GM21576 (cell line): ENCODE measurements around the gene CEBPA.
A peak's percentile ranks its signal among the peaks of the same experiment; 100 is the strongest.

ENCODE experiments used
- ATAC-seq: cut with Tn5 transposase; IDR thresholded peaks from one replicate; pipeline ENCODE4 v1.9.1; 2021; ENCODE audit warnings: mild to moderate bottlenecking, moderate library complexity; ENCODE audit not compliant: unreplicated experiment

Gene CEBPA

GRCh38 chr19:33289261-33289660 is 13.1 kb downstream of the CEBPA start:
- ATAC-seq, result no peak

- no peak for ATAC-seq
These were observed 13.7 kb downstream of the CEBPA start for GRCh38 chr19:33288666-33289065.

- no peak for ATAC-seq
These were observed 14.4 kb downstream of the CEBPA start for GRCh38 chr19:33287927-33288326.

- ATAC-seq, result no peak
These were observed 14.9 kb downstream of the CEBPA start for GRCh38 chr19:33287438-33287837.

GRCh38 chr19:33286899-33287298 is 15.4 kb downstream of the CEBPA start:
- no peak for ATAC-seq

DNA sequence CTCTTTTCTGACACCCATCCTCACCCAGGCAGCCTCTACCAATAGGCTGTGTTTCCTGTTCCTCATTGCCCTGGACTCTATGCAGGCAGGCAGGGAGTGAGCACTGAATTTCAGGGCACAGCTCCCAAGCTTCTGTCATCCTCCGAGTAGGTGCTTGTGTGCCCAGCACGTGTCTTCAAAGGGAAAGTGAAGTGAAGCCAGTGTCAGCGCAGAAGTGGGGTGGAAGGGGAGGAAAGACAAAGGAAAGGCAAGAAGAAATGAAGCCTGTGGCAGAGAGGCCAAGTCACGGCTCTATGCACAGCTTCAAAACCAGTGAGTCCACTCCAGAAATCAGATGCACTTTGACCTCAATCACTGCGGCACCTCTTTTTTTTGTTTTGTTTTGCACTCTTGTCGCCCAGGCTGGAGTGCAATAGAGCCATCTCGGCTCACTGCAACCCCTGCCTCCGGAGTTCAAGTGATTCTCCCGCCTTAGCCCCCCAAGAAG is 16.9 kb downstream of the CEBPA start:
- no peak for ATAC-seq

- ATAC-seq, result no peak
These were observed 17.6 kb downstream of the CEBPA start for GRCh38 chr19:33284756-33285155.

DNA sequence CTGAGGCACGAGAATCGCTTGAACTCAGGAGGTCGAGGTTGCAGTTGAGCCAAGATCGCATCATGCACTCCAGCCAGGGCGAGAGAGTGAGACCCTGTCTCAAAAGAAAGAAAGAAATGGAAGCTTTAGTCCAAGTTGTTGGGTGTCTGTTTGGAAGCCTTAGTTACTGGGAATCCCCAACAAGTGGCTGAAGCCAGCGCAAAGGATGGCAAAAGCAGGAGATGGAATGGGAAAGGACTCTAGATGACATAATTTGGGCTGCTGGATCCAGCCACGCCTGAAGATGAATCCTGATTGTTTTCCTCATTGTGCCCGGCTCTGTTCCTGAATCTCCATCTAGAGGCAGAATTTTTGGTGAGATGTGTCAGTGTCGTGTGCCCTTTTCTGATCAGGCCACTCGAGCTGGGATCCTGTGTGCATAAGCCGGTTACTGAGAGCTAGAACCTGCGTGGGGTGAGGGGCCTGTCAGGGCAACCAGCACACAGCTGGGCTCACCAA is 18.1 kb downstream of the CEBPA start:
- no peak for ATAC-seq

GRCh38 chr19:33283589-33283988 is 18.7 kb downstream of the CEBPA start:
- no peak for ATAC-seq

DNA sequence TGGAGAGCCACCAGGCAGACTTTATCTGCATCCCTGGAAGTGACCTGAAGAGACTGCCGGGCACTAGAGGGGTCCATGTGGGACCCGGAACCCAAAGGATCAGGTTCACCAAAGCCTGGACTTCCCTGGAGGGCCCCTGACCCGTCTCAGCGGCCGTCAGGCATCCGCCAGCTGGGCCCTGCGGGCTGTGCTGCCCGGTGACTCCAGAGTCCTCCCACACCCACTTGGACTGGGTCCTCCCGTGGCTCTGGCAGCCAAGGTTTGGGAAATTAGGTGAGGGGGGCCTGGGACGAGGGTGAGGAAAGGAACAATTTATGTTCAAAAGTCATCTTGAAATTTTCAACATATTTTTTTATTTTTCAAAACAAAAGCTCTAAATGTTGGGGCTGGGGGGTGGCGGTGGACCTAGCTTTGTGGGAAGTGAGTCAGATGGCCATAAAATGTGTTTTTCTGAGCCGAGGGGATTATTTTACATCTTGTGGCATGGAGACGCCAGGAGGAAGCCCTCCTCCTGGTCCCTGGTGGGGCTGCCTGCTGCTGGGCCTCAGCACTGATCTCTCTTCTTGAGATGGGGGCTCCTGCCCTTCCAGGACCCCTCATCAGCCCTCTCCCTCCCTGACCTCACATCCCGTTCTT is 20.2 kb downstream of the CEBPA start:
- ATAC-seq, result no peak

DNA sequence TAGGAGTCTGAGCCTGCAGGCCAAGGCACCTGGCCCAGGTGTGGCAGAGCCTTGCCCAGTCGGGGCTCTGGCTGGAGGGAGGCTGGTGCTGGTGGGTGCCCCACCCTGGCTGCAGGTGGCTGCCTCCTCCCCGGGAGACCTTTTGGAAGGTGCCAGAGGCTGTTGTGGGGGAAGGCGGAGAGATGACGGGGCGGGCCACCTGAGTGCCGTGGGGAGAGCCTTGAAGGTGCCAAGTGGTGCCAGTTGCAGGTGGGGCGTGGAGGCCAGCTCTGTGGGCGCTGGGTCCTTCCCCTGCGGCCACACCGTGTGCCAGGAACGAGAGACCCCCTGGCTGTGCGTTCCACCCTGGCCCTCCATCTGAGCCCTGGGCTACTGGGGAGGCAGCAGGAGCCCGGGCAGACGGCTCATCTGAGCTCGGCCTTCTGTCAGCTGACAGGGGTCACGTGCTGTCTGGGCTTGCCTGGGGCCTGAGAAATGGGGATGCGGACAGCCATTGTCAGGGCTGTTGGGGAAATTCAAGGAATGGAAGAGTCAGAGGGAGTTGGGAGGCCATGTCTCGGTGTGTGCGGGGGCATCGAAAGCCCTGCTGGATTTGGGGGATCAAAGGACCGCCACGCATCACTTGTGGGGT is 20.9 kb downstream of the CEBPA start:
- ATAC-seq, result no peak

DNA sequence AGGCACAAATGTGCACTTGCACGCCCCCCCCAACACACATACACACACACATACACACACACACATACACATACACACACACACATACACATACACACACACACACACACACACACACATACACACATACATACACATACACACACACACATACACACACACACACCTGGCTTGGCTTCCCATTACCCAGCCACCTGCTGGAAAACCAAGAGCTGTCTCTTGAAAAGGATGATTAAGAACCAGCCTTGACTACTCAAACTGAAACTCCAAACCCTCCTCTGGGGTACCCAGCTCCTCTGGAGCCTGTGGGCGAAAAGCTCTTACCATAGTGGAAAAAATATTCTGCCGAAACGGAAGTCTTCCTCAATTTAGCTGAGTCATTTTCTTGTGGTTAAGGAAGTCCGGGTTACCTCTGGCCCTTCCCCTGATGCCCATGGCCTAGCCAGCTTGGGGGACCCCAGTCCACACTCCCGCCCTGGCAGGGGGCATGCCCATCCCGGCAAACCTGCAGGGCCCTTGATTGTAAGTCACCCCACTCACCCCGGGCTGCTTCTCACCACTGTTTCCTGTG is 21.9 kb downstream of the CEBPA start:
- ATAC-seq, result peak; percentile 68

- ATAC-seq, result no peak
These were observed 22.6 kb downstream of the CEBPA start for GRCh38 chr19:33279430-33280350.

- no peak for ATAC-seq
These were observed 23.7 kb downstream of the CEBPA start for GRCh38 chr19:33278403-33279269.

- ATAC-seq, result no peak
These were observed 24.3 kb downstream of the CEBPA start for GRCh38 chr19:33278023-33278402.

DNA sequence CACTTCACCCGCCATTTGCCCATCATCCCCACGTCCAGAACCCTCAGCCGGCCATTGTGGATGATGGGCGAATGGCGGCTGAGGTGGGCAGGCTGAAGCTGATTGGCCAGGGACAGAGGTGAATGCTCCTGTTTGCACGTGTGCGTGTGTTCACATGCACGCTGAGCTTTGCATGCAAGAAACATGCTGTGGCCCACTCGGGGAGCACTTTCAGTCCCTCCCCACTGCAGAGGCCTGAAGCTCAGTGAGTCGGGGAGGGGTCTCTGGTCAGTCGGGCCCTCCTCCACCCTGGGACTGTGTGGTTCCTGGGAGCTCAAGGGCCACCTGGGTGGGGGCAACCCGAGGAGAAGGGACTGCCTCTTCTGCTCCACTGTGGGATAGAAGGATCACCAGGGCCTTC is 24.9 kb downstream of the CEBPA start:
- no peak for ATAC-seq

DNA sequence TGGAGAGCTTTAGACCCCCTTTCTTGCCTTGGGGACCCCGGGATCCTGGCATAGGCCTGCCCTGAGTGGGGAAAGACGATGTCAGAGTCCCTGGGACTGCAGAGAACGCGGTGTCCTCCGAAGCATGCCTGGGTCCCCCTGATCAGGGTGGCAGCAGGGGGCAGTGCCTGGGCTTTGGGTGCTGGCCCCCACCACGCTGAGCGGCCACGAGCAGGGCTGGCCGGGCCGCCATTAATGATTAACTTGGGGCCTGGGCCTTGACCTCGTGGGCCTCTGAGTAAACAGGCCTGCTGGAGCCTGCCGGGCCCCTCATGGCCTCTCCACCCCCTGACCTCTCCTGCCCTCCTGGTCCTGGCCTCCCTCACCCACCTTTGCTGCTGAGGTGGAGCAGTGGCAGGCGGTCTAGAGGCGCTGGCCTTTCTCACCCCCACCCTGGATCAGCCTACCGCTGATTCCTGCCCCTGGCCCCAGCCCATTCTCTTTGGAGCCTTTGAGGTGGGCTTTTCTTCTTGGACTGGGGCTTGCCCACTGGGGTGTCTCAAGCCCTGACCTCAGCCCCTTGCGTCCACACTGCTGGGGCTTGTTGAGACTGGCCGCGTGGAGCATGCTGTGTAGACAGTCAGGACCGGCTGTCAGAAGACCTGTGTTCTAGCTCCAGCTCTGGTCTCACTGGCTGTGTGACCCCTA is 26.3 kb downstream of the CEBPA start:
- ATAC-seq, result no peak

DNA sequence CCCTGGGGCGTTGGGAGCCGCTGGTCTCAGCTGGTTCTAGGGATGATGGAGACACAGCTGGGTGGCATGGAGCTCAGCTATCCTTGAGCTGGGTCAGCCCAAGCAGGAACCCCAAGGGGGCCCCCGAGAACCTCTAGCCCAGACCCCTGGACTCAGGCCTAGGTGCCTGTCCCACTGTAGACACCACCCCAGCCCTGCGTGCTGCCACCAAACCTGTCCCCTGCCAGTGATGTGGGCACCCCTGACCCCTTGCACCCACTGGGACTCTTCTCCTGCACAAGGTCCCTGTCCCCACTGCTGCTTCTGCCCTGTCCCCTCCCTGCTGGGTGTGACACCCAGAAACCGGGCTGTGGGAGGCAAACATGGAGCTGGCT is 26.8 kb downstream of the CEBPA start:
- no peak for ATAC-seq

DNA sequence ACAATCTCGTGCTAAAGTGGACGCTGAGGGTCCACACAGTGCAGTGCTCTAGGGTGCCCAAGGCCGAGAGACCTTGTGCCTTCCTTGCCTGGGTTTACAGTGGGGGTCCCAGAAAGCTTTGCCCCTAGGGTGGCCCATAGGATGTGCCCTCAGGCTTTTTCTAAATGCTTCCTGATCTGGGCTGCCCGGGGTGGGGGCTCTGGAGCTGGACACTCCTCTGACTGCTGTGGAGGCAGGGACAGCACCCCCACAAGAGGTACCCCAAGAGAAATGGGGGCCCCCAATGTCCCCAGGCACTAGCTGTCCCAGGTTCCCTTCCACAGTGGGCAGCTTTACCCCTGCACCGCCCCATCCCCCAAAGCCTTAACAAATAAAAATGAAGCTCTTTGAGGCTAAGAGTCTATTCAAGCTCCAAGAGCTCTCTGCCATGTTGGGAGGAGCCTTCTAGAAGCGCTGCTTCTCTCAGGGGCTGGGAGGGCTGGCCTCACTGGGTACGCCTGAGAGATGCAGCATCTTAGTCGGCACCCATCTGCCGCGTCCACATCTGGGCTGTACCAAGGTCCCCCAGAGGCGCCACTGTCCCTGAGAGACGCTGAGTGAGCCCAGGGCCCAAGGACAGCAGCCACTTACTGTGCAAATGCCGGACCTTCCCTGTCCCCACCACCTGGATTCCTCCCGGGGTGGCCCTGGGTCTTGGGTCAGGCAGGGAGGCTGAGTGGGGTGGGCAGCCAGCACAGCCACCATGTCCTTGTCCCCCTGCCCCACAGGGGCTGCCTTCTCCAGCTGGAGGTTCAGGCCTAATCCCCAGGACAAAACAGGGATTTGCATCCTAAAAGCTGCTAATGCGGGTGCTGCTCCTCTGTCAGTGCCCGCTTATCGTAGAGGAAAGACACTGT is 27.4 kb downstream of the CEBPA start:
- ATAC-seq, result no peak
